Stimulated activated naive CD8-positive, alpha-beta T cell treated with anti-CD3 and anti-CD28 coated beads, Interleukin-15, amount 100 ng/mL, for 72 hours (primary cell): Measurements from ENCODE around the gene DLGAP1.

Experiments used
- ATAC-seq: fragments of 150-1000 bp; cut with Tn5 transposase; 2 replicates; pipeline ENCODE4 v1.10.0; 2021; ENCODE audit warnings: mild to moderate bottlenecking, moderate library complexity
- DNase-seq, 2 donors: peaks; one replicate each; pipeline ENCODE4 v3.0.0; 2021 to 2022
- H3K27ac Mint-ChIP-seq, 2 donors: one replicate each; pipeline ENCODE4 v1.8.0; 2022; ENCODE audit warnings: mild to moderate bottlenecking in 2 of 2, mixed read lengths in 2 of 2, moderate library complexity in 2 of 2
- H3K27me3 Mint-ChIP-seq: one replicate; pipeline ENCODE4 v1.8.0; 2022; ENCODE audit warnings: mixed read lengths
- H3K4me1 Mint-ChIP-seq: one replicate; pipeline ENCODE4 v1.8.0; 2022; ENCODE audit warnings: mild to moderate bottlenecking, mixed read lengths
- H3K4me3 Mint-ChIP-seq, 2 donors: one replicate each; pipeline ENCODE4 v1.8.0; 2022; ENCODE audit warnings: mild to moderate bottlenecking in 2 of 2, mixed read lengths in 2 of 2, moderate library complexity in 1 of 2
- H3K9me3 Mint-ChIP-seq, 2 donors: one replicate each; pipeline ENCODE4 v1.8.0; 2022; ENCODE audit warnings: mixed read lengths in 2 of 2

The DLGAP1 gene

DNA sequence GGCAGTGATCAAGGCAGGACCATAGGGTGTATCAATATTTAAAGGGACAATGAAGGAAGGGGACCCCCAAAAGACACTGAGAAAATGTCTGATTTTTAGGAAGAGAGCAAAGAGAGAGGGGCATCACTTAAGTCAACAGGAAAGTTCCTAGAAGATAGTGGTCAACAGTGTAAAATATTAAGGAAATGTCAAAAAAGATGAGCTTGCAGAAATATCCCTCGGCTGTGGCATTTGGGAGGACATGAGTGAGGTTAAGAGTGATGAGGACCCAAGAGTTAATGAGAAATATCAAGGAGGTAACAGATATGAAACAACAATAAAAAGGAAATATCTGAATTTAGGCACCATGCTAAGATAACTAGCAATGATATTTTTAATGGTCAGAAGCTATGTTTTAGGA, 665.6 kb downstream of the DLGAP1 start:
- no peak overlapping the region for H3K27ac Mint-ChIP-seq
- DNase-seq (no peak), ATAC-seq (no peak)
- peaks cover 10% of the 10 kb centered on the region for H3K27me3 Mint-ChIP-seq
- no peaks in the 10 kb centered on the region for H3K4me1 Mint-ChIP-seq
- no peaks in the 10 kb centered on the region for H3K9me3 Mint-ChIP-seq
- H3K4me3 Mint-ChIP-seq, result no peak overlapping the region

DNA sequence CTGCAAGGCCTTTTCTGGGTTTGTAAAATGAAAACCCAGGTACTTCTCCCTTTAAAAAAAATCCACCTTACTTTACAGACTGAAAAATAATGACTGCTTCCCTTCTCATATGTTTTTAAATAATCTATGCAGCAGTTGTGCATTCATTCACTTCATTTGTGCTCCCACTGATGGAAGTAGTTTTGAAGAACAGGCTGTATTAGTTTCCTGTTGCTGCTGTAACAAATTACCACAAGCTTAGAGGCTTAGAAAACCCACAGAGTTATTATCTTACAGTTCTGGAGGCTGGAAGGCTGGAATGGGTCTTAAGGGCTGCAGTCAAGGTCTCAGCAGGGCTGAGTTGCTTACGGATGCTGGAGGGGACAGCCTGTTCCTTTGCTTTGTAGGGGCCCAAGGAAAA, 670.2 kb downstream of the DLGAP1 start:
- Mint-ChIP-seq H3K4me1 (no peaks in the 10 kb centered on the region), H3K27me3 (peaks cover 10% of the 10 kb centered on the region), H3K27ac (no peak overlapping the region), H3K9me3 (no peaks in the 10 kb centered on the region), H3K4me3 (no peak overlapping the region)
- DNase-seq (no peak), ATAC-seq (no peak)

DNA sequence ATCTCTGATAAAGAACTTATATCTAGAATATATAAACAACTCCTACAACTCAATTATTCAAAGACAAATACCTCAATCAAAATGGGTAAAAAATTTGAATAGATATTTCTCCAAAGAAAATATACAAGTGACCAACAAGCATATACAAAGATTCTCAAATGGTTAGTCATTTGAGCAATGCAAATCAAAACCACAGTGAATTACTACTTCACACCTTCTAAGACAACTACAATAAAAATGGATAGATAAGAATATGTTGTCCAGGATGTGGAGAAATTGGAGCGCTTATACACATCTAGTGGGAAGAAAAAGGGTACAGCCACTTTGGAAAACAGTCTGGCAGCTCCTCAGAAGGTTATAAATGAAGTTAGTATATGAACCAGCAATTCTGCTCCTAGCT, 672.2 kb downstream of the DLGAP1 start:
- Mint-ChIP-seq H3K4me1 (no peaks in the 10 kb centered on the region), H3K27me3 (no peaks in the 10 kb centered on the region), H3K4me3 (no peak overlapping the region), H3K27ac (no peak overlapping the region), H3K9me3 (no peaks in the 10 kb centered on the region)
- DNase-seq (no peak), ATAC-seq (no peak)

DNA sequence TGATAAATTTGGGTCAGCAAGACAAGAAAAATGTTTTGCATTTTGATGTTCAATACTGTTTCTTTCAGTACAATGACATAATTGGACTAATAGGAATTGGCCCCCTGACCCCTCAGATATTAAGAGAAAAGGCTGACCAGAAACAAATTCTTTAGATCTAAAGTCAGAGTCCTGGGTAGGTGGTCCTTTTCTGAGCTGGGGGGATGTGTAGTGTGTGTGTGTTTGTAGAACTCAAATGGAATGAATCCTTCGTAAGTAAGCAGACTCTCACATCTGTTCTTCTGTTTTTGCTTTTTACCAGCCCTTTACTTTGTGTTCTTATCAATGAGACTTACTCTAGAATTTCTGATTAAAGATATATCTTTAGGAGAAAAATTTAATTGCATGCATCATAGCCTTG, 677.4 kb downstream of the DLGAP1 start:
- H3K27ac Mint-ChIP-seq, result no peak overlapping the region
- H3K27me3 Mint-ChIP-seq, result no peaks in the 10 kb centered on the region
- H3K4me3 Mint-ChIP-seq, result no peak overlapping the region
- H3K9me3 Mint-ChIP-seq, result no peaks in the 10 kb centered on the region
- DNase-seq (no peak), ATAC-seq (no peak)
- H3K4me1 Mint-ChIP-seq, result no peaks in the 10 kb centered on the region

DNA sequence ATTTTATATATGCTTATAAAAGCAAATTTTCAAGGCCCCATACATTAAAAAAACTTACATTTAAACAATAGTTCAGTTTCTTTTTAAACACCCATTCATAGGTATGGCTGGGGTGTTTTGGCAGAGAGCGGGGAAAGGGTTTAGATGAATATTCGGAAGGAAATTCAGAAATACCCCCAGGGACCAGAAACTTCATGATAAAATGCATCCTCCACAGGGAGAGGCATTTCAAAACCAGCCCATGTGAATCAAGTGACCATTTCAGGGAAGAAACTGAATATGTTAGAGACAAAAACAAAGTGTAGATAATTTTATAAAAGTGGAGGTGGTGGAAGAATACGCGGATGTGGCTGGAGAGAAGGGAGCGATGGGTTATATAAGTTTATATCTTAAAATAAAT, 678.0 kb downstream of the DLGAP1 start:
- DNase-seq, result no peak
- Mint-ChIP-seq H3K27ac (no peak overlapping the region), H3K4me3 (no peak overlapping the region), H3K9me3 (no peaks in the 10 kb centered on the region), H3K4me1 (no peaks in the 10 kb centered on the region), H3K27me3 (no peaks in the 10 kb centered on the region)
- ATAC-seq, result no peak

DNA sequence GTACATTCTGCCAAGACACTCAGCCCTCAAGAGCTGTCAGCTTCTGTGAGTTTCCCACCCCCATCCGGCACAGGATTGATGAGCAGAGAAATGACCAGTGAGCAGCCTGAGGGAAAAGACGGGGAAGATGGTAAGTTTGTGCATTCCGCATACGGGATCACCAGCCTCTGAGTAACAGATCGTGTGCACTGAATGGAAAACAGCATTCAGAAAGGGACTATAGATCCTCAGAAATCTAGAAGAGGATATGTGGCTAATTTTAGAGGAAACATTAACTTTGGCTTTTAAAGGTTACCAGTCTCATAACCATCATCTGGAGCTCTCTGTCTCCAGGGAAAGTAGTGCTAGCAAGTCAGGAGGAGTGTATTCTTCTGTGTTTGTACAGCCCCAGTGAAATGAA, 679.1 kb downstream of the DLGAP1 start:
- Mint-ChIP-seq H3K27me3 (peaks cover 6% of the 10 kb centered on the region), H3K4me3 (no peak overlapping the region), H3K4me1 (peaks cover 5% of the 10 kb centered on the region), H3K27ac (no peak overlapping the region), H3K9me3 (no peaks in the 10 kb centered on the region)
- no peak for ATAC-seq
- no peak for DNase-seq

DNA sequence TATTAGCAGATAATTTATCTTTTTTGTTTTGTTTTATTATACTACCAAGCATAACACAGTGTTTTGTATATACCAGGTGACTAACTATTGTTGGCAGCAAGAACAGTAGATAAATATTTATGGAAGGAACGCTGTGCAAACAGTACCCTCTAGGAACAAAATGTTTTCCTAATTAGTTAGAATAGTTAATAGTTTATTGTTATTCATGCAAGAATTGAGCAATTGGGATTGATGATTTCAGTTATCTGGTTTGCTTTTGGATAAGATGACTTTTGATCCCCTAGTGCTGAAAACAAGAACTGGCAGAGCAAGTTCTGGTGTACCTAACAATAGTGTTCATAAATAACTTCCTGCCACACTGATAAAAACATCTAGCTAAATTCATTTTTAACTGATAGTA, 681.8 kb downstream of the DLGAP1 start:
- Mint-ChIP-seq H3K27me3 (peaks cover 18% of the 10 kb centered on the region), H3K4me3 (no peak overlapping the region), H3K27ac (no peak overlapping the region), H3K4me1 (peaks cover 6% of the 10 kb centered on the region), H3K9me3 (no peaks in the 10 kb centered on the region)
- DNase-seq (no peak), ATAC-seq (no peak)

DNA sequence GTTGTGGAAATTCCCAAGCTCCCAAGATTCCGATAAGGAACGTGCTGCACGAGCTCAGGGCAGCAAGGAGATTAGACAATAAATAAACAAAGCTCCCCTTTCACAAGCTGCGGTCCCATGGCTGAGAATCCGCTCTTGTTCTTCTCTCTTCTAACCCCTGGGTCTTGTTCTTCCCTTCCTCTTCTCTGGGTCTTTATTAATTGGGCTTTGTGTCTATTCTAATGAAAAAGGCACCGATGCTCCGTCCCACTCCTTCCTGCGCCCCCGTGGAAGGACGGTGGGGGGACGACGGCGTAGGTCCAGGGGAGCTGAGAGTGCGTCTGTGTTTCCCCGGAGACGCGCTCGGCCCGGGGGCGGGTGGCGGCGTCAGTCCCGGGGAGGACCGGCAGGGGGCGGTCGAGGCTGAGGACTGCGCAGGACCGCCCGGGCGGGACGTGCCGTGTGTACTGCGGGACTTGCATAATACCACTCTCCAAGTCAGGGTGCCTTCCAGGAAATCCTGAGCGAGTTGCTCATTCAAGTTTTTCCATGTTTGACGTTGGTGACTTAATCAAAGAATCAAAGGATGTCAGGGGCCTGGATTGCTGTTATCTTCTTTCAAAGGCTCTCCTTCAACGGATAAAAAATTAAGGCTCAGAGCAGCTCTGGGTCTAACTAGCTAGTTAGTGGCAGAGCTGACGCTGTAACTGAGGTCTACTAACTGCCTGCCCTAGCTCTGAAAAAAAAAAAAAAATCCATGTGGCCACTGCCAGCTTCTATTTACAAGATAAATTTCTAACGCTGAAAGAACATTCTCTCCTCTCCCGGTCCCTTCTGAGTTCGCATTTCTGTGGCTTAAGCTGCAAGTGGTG, 683.8 kb downstream of the DLGAP1 start:
- H3K27ac Mint-ChIP-seq, result no peak overlapping the region
- H3K4me3 Mint-ChIP-seq, result peak overlapping the region; percentile 65 to 76
- ATAC-seq (peak; percentile 98), DNase-seq (peak; percentile 83 to 85)
- peaks cover 0 to 3% of the 10 kb centered on the region in 2 donors for H3K9me3 Mint-ChIP-seq
- peaks cover 6% of the 10 kb centered on the region for H3K4me1 Mint-ChIP-seq
- H3K27me3 Mint-ChIP-seq, result peaks cover 31% of the 10 kb centered on the region

DNA sequence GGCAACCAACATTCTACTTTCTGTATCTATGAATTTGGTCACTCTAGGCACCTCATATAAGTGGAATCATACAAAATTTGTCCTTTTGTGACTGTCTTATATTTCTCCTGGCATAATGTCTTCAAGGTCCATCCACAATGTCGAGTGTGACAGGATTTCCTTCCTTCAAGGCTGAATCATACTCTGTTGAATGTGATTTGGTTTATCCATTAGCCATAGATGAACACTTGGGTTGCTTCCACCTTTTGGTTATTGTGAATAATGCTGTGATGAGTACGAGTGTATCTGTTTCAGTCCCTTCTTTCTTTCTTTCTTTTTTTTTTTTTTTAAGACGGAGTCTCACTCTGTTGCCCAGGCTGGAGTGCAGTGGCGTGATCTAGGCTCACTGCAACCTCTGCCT, 693.8 kb downstream of the DLGAP1 start:
- DNase-seq (no peak), ATAC-seq (no peak)
- H3K4me1 Mint-ChIP-seq, result no peaks in the 10 kb centered on the region
- peaks cover 10 to 14% of the 10 kb centered on the region in 2 donors for H3K9me3 Mint-ChIP-seq
- H3K27ac Mint-ChIP-seq, result no peak overlapping the region
- H3K27me3 Mint-ChIP-seq, result peaks cover 20% of the 10 kb centered on the region
- H3K4me3 Mint-ChIP-seq, result no peak overlapping the region

DNA sequence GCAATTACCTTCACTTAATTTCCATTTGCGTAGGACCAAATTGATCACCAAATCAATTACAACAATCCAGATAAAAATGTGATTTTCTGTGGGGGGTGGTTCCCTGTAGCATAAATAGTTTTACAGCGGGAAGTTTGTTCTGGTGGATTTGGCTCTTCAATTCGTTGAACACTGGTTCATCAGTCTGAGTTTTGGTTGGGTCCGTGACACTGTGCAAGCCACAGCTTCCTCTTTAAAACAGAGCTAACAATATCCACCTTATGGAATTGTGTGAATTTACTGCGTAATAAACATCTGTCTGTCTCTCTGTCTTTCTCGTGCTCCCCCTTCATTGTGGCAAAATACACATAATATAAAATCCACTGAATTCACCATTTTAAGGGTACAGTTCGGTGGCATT, 694.4 kb downstream of the DLGAP1 start:
- peaks cover 8 to 10% of the 10 kb centered on the region in 2 donors for H3K9me3 Mint-ChIP-seq
- H3K4me1 Mint-ChIP-seq, result no peaks in the 10 kb centered on the region
- ATAC-seq (no peak), DNase-seq (no peak)
- H3K27me3 Mint-ChIP-seq, result peaks cover 14% of the 10 kb centered on the region
- no peak overlapping the region for H3K27ac Mint-ChIP-seq
- H3K4me3 Mint-ChIP-seq, result no peak overlapping the region

DNA sequence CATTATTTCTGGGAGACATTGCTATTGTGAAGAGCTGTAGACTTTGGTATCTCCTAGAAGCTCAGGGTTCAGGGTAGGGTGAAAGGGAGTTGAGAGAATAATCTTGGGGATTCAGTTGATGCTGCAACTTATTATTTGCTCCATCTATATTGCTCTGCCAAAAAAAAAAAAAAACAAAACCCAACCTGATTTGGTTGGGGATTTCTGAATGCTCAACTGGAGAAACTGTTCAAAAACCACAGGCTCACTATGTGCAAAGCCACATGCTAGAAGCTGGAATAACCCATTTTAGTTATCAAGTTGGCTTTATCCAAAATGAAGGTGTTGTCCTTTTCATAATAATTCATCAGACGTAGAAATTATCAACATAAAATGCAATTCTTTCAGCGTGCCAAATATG, 696.0 kb downstream of the DLGAP1 start:
- H3K27ac Mint-ChIP-seq, result no peak overlapping the region
- ATAC-seq (no peak), DNase-seq (no peak)
- H3K9me3 Mint-ChIP-seq, result peaks cover 0 to 5% of the 10 kb centered on the region in 2 donors
- peaks cover 8% of the 10 kb centered on the region for H3K27me3 Mint-ChIP-seq
- H3K4me1 Mint-ChIP-seq, result no peaks in the 10 kb centered on the region
- no peak overlapping the region for H3K4me3 Mint-ChIP-seq

DNA sequence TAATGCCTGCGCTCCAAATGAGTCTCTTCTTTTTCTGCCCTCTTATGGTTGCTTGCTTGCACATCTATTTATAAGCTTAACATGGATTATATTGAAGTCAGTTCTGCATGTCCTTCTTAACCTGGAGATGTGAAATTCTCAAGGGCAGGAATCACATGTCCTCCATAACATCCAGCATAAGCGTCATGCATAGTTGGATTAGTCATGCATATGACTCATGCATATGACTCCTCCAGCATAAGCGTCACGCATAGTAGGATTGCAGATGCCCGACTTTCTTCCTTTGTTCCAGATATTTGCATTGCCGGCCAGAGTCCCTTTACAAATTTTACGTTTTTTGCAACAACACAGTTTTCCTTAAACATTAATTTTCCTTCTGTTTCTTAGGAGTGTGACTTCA, 696.6 kb downstream of the DLGAP1 start:
- H3K27me3 Mint-ChIP-seq, result peaks cover 8% of the 10 kb centered on the region
- DNase-seq (no peak), ATAC-seq (no peak)
- H3K4me3 Mint-ChIP-seq, result no peak overlapping the region
- peaks cover 0 to 5% of the 10 kb centered on the region in 2 donors for H3K9me3 Mint-ChIP-seq
- no peak overlapping the region for H3K27ac Mint-ChIP-seq
- H3K4me1 Mint-ChIP-seq, result no peaks in the 10 kb centered on the region

DNA sequence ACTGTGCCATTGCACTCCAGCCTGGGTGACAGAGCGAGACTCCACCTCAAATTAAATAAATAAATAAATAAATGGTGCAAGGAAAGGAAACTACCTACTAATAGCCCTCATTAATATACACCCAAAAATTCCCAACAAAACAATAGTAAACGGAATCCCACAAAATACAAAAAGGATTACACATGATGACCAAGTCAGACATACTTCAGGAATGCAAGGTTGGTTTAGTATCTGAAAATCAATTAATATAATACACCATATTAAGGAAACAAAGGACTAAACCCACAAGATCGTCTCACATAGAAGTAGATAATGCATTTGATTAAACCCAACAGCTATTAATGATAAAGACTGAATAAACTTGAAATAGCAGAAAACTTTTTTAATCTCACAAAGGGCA, 697.7 kb downstream of the DLGAP1 start:
- Mint-ChIP-seq H3K27ac (no peak overlapping the region), H3K9me3 (peaks cover 0 to 5% of the 10 kb centered on the region in 2 donors), H3K4me3 (no peak overlapping the region), H3K4me1 (no peaks in the 10 kb centered on the region), H3K27me3 (peaks cover 8% of the 10 kb centered on the region)
- ATAC-seq (no peak), DNase-seq (no peak)

DNA sequence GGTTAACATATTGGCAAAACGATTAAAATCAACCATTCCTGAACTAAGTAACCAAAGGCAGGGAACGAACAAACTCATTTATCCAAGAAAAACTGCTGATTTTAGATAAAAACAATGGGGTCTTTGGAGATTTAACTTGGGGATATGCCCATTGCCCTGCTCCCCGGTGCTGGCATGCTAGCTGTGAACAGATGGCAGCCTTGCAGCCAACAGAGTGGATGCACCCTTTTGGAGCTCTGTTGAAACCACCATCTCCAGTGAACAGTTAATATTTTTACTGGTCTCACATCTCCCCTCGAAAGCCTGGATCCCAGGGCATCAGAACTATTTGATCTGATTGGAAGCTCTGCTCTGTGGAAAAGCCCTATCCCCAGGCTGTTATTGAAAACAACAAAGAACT, 702.0 kb downstream of the DLGAP1 start:
- Mint-ChIP-seq H3K4me1 (no peaks in the 10 kb centered on the region), H3K27me3 (no peaks in the 10 kb centered on the region), H3K9me3 (peaks cover 0 to 5% of the 10 kb centered on the region in 2 donors), H3K27ac (no peak overlapping the region), H3K4me3 (no peak overlapping the region)
- DNase-seq (no peak), ATAC-seq (no peak)

DNA sequence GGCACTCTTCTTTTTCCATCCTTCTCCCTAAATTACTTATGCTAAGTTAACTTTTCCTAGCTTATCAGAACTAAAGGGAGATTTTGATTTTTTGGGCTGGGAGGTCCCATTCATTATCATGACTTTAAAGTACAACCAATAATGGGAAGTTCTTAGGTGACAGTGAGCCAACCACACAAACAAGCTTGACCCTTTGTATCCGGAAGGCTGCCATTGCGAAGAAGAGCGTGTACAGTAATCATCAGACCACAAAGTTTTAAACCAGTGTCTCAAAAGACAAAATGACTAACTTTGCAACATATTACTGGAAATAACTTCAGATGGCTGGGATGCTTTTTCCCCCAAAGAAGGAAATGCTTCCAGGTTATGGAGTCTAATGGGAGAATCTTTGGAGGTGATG, 707.0 kb downstream of the DLGAP1 start:
- Mint-ChIP-seq H3K27me3 (no peaks in the 10 kb centered on the region), H3K4me3 (no peak overlapping the region), H3K4me1 (no peaks in the 10 kb centered on the region), H3K9me3 (no peaks in the 10 kb centered on the region), H3K27ac (no peak overlapping the region)
- DNase-seq (no peak), ATAC-seq (no peak)

DNA sequence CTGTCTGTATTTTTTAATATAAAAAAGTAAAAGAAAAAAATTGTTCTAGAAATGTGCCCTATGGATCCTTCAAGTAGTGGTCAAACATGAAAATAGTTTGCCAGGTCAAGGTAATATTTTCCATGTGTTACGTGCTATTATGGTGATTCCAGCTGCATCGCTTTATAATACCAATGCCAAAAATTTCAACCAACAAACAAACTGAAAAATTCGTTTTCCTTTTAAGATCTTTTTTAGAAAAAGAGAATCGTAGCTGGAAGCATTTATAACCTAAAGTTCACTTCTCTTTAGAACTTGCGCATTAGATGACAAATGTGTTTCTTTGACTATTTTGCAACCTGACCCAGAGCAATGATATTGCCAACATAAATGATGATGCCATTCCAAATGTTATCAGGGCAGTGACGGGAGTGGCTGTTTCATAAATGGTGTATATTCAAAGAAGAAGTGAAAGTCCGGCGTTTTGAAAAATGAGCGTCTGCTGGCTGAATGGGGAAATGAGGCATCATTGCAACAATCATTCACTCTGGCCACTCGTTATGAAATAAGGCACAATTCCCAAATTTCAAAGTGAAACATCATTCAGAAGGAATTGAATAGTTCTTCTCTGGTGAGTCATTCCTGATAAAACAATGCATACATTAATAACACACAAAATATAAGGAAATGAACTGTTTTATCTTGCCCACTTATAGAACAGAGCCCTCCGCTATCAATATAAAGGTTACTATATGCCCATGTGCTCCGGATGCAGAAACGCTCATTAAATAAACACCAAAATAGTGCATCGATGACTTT, 707.7 kb downstream of the DLGAP1 start:
- no peaks in the 10 kb centered on the region for H3K4me1 Mint-ChIP-seq
- no peak for DNase-seq
- H3K4me3 Mint-ChIP-seq, result no peak overlapping the region

More for the DNA sequence above, 707.7 kb downstream of the DLGAP1 start:
- Mint-ChIP-seq H3K9me3 (no peaks in the 10 kb centered on the region), H3K27me3 (no peaks in the 10 kb centered on the region), H3K27ac (no peak overlapping the region)
- ATAC-seq, result no peak
